A673 (cell line): ENCODE results near the gene PTGDR2. TPM values are rescaled to one million over a fixed set of nuclear protein-coding genes. Genes with fewer than 3 reads are reported as not detected.

Source experiments
- BruUV-seq: library from RNA; stranded (reverse); fragments of 400-500 nt; replicated peaks from 2 replicates; lab custom pipeline; 2021; lab: Mats Ljungman, UMichigan
- CTCF ChIA-PET: fragments of 300-600 bp; sonication (Branson Sonifier 250); formaldehyde crosslinking; loops from one replicate; lab custom pipeline; 2022; ENCODE audit warnings: antibody characterized with exemption; lab: Charles Lee
- POLR2A ChIA-PET: fragments of 300-600 bp; sonication (Branson Sonifier 250); formaldehyde crosslinking; loops from one replicate; lab custom pipeline; 2022; ENCODE audit warnings: antibody characterized with exemption; ENCODE audit not compliant: low non-redundant PET; lab: Charles Lee
- DNase-seq: peaks from one replicate; pipeline ENCODE4 v3.0.0-alpha.2; 2015; ENCODE audit warnings: low spot score
- H3K27ac ChIP-seq: fragments of 200-600 bp; sonication (generic); 2 replicates; pipeline ENCODE4 v1.5.1; 2016; ENCODE audit warnings: mixed run types, low read depth, mild to moderate bottlenecking, mixed read lengths, antibody characterized with exemption, low read length; ENCODE audit not compliant: poor library complexity, severe bottlenecking
- H3K27me3 ChIP-seq: fragments of 200-600 bp; sonication (generic); replicated peaks from 2 replicates; pipeline ENCODE4 v1.6.1; 2017; ENCODE audit warnings: mixed run types, low read depth, mild to moderate bottlenecking, mixed read lengths, antibody characterized with exemption, low read length; ENCODE audit not compliant: insufficient read depth, poor library complexity
- H3K36me3 ChIP-seq: fragments of 200-600 bp; sonication (generic); 2 replicates; pipeline ENCODE4 v1.6.1; 2016; ENCODE audit warnings: mixed run types, mild to moderate bottlenecking, mixed read lengths, antibody characterized with exemption, low read length; ENCODE audit not compliant: insufficient read depth, poor library complexity, severe bottlenecking
- H3K4me1 ChIP-seq: fragments of 200-600 bp; sonication (generic); 2 replicates; pipeline ENCODE4 v1.6.1; 2017; ENCODE audit warnings: mixed run types, mild to moderate bottlenecking, mixed read lengths, antibody characterized with exemption, low read length; ENCODE audit not compliant: insufficient read depth, poor library complexity, severe bottlenecking
- H3K4me3 ChIP-seq: fragments of 200-600 bp; sonication (generic); 2 replicates; pipeline ENCODE4 v1.5.1; 2016; ENCODE audit warnings: low read depth, mixed run types, mild to moderate bottlenecking, mixed read lengths, low read length; ENCODE audit not compliant: poor library complexity, severe bottlenecking
- H3K9me3 ChIP-seq: fragments of 200-600 bp; sonication (generic); 2 replicates; pipeline ENCODE4 v1.6.1; 2016; ENCODE audit warnings: mixed run types, low read depth, mild to moderate bottlenecking, mixed read lengths, antibody characterized with exemption, low read length; ENCODE audit not compliant: poor library complexity, severe bottlenecking
- CTCF ChIP-seq: fragments of 300-800, 200-600 bp; sonication (generic); conservative IDR thresholded peaks from 2 replicates; pipeline ENCODE4 v1.5.1; 2017; ENCODE audit warnings: low read depth, mild to moderate bottlenecking, antibody characterized with exemption, low read length, moderate library complexity, mixed read lengths
- EZH2 ChIP-seq: fragments of 200-600 bp; sonication (generic); IDR thresholded peaks from 2 replicates; pipeline ENCODE4 v1.6.1; 2017; ENCODE audit warnings: borderline replicate concordance, low read depth, mild to moderate bottlenecking, mixed read lengths, antibody characterized with exemption, low read length; ENCODE audit not compliant: poor library complexity, severe bottlenecking
- intact Hi-C: fragments of 100-400 bp; cut with micrococcal nuclease; formaldehyde crosslinking; loops from one replicate; pipeline ENCODE4 v1.10.0; 2022; ENCODE audit not compliant: unreplicated experiment
- total RNA-seq: library from RNA; stranded (reverse); gene quantifications from 2 replicates; pipeline ENCODE4 v1.2.3, GENCODE V29; 2021

PTGDR2 gene
- total RNA-seq, 1 experiment from 2014 or later, result 0.09 TPM

- no peak overlapping the region for H3K27ac ChIP-seq
- ChIA-PET POLR2A (no interaction called here), CTCF (no interaction called here)
- H3K36me3 ChIP-seq, result no peaks in the 10 kb centered on the region
- DNase-seq, result no peak
- BruUV-seq, result no TSS peak
- H3K4me3 ChIP-seq, result no peak overlapping the region
- intact Hi-C loops, result no loop called here
- no peaks in the 10 kb centered on the region for H3K27me3 ChIP-seq
- H3K4me1 ChIP-seq, result no peaks in the 10 kb centered on the region
- TF ChIP-seq CTCF (no peak), EZH2 (no peak)
- no peaks in the 10 kb centered on the region for H3K9me3 ChIP-seq
Measured at GRCh38 chr11:60859616-60860250, 4.0 kb upstream of the PTGDR2 start.

DNA sequence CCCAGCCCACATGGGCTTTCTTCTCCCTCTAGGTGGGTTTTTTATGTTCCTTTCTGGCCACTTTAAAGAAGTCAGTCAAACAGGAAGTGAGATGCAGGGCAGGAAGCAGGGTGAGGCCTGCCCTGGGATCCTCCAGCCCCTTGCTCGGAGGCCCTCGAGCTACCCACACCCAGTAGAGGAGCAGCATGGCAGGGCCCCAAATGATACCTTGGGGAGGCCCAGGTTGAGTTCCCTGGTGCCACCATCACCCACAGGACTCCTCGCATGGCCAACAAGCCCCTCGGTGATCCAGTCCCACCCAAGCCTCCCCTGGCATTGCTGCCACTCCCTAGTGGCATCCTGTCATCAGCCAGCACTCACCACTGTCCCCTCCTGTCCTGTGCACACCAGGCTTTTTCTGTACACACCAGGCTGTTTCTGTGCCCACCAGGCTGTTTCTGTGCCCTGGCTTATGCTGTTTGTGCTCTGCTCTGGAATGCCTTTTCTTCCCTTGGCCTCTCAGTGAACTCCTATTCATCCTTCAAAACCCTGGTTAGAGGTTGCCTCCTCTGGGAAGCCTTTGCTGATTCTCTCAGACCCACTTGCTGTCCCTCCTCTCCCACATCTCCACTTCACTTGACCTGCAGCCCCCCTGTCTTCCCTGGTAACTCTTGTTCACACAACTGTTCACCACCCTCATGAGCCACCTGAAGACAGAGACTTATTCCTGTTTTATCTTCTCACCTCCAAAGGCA, 3.1 kb upstream of the PTGDR2 start:
- ChIA-PET POLR2A (no interaction called here), CTCF (no interaction called here)
- TF ChIP-seq CTCF, result no peak
- TF ChIP-seq EZH2, result no peak
- no peak for DNase-seq
- Histone ChIP-seq H3K36me3 (no peaks in the 10 kb centered on the region), H3K9me3 (no peaks in the 10 kb centered on the region), H3K27ac (no peak overlapping the region), H3K4me3 (no peak overlapping the region), H3K4me1 (no peaks in the 10 kb centered on the region), H3K27me3 (no peaks in the 10 kb centered on the region)
- intact Hi-C loops, result no loop called here
- BruUV-seq, result no TSS peak

DNA sequence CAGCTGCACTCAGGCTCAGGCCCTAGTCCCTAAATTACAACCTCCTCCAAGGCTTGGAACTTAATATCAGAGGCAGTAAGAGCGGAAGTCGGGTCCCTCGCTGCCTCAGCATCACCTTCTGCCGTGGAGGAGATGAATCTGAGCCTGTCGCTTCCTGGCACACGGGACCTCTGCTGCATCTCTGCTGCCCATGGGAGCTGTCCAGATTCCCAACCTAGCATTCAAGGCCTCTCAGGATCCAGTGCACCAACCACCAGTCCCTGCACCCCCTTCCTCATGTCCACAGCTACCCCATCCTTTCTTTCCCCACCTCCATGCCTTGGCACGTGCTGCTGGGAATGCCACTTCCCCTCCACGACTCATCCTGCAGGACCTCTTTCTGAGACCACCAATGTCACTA, 2.5 kb upstream of the PTGDR2 start:
- Histone ChIP-seq H3K27me3 (no peaks in the 10 kb centered on the region), H3K36me3 (no peaks in the 10 kb centered on the region), H3K9me3 (no peaks in the 10 kb centered on the region), H3K4me3 (no peak overlapping the region), H3K4me1 (no peaks in the 10 kb centered on the region), H3K27ac (no peak overlapping the region)
- BruUV-seq, result no TSS peak
- intact Hi-C loops, result no loop called here
- no peak for TF ChIP-seq EZH2
- TF ChIP-seq CTCF, result no peak
- ChIA-PET POLR2A (no interaction called here), CTCF (no interaction called here)
- no peak for DNase-seq
